H9 (cell line): ENCODE results near the gene DAPK1. TPM values are rescaled to one million over a fixed set of nuclear protein-coding genes. Genes with fewer than 3 reads are reported as not detected.

Experiments
- DNase-seq: peaks from one replicate; pipeline ENCODE4 v3.0.0-alpha.2; 2017
- H2AFZ ChIP-seq: one replicate; pipeline ENCODE4 v1.6.1; 2013; ENCODE audit warnings: mild to moderate bottlenecking, low read length, control low read depth, moderate library complexity
- H2AK5ac ChIP-seq: 2 replicates; pipeline ENCODE4 v1.6.1; 2013; ENCODE audit warnings: low read length, control low read depth, mixed read lengths; ENCODE audit not compliant: insufficient read length
- H2BK120ac ChIP-seq: one replicate; pipeline ENCODE4 v1.6.1; 2013; ENCODE audit warnings: low read depth, mild to moderate bottlenecking, low read length, control low read depth, inconsistent platforms; ENCODE audit not compliant: poor library complexity, severe bottlenecking
- H2BK12ac ChIP-seq: 2 replicates; pipeline ENCODE4 v1.6.1; 2013; ENCODE audit warnings: low read length, control low read depth, mixed read lengths, low read depth; ENCODE audit not compliant: insufficient read length
- H2BK15ac ChIP-seq: 2 replicates; pipeline ENCODE4 v1.6.1; 2013; ENCODE audit warnings: low read depth, low read length, control low read depth
- H2BK20ac ChIP-seq: one replicate; pipeline ENCODE4 v1.6.1; 2013; ENCODE audit warnings: low read depth, mild to moderate bottlenecking, low read length, control low read depth, inconsistent platforms; ENCODE audit not compliant: poor library complexity, severe bottlenecking
- H2BK5ac ChIP-seq: 2 replicates; pipeline ENCODE4 v1.6.1; 2013; ENCODE audit warnings: low read length, control low read depth, mixed read lengths; ENCODE audit not compliant: insufficient read length
- H3K14ac ChIP-seq: 2 replicates; pipeline ENCODE4 v1.6.1; 2013; ENCODE audit warnings: low read length, control low read depth; ENCODE audit not compliant: insufficient read depth
- H3K18ac ChIP-seq: 2 replicates; pipeline ENCODE4 v1.6.1; 2013; ENCODE audit warnings: low read depth, mild to moderate bottlenecking, mixed read lengths, low read length, control low read depth; ENCODE audit not compliant: insufficient read length
- H3K23ac ChIP-seq: 2 replicates; pipeline ENCODE4 v1.6.1; 2013; ENCODE audit warnings: low read length, control low read depth, mixed read lengths, low read depth; ENCODE audit not compliant: insufficient read length
- H3K23me2 ChIP-seq: 2 replicates; pipeline ENCODE4 v1.6.1; 2013; ENCODE audit warnings: low read depth, mild to moderate bottlenecking, mixed read lengths, low read length, control low read depth; ENCODE audit not compliant: insufficient read length, poor library complexity, severe bottlenecking
- H3K27ac ChIP-seq: 2 replicates; pipeline ENCODE4 v1.5.1; 2013; ENCODE audit warnings: low read length, control low read depth, mixed read lengths, low read depth; ENCODE audit not compliant: insufficient read length
- H3K27me3 ChIP-seq: 2 replicates; pipeline ENCODE4 v1.6.1; 2013; ENCODE audit warnings: low read length, control low read depth, inconsistent platforms; ENCODE audit not compliant: insufficient read depth
- H3K4ac ChIP-seq: 2 replicates; pipeline ENCODE4 v1.6.1; 2013; ENCODE audit warnings: low read depth, mild to moderate bottlenecking, control low read depth, inconsistent platforms, low read length, moderate library complexity
- H3K4me1 ChIP-seq: 2 replicates; pipeline ENCODE4 v1.6.1; 2013; ENCODE audit warnings: low read length, control low read depth, inconsistent platforms; ENCODE audit not compliant: insufficient read depth
- H3K4me2 ChIP-seq: 2 replicates; pipeline ENCODE4 v1.6.1; 2013; ENCODE audit warnings: low read length, control low read depth, mixed read lengths; ENCODE audit not compliant: insufficient read length, insufficient read depth
- H3K56ac ChIP-seq: 2 replicates; pipeline ENCODE4 v1.6.1; 2013; ENCODE audit warnings: low read depth, mild to moderate bottlenecking, mixed read lengths, low read length, control low read depth; ENCODE audit not compliant: insufficient read length
- H3K79me1 ChIP-seq: 2 replicates; pipeline ENCODE4 v1.6.1; 2013; ENCODE audit warnings: low read depth, mild to moderate bottlenecking, moderate library complexity, low read length, control low read depth, inconsistent platforms; ENCODE audit not compliant: insufficient read depth, poor library complexity, severe bottlenecking
- H3K79me2 ChIP-seq: 2 replicates; pipeline ENCODE4 v1.6.1; 2013; ENCODE audit warnings: low read length, control low read depth, inconsistent platforms; ENCODE audit not compliant: insufficient read depth
- H3K9ac ChIP-seq: 2 replicates; pipeline ENCODE4 v1.6.1; 2013; ENCODE audit warnings: low read length, control low read depth, mixed read lengths; ENCODE audit not compliant: insufficient read length; ENCODE audit errors: extremely low read depth
- H3K9me3 ChIP-seq: one replicate; pipeline ENCODE4 v1.6.1; 2013; ENCODE audit warnings: low read depth, low read length, inconsistent platforms; ENCODE audit not compliant: control insufficient read depth
- H3T11ph ChIP-seq: one replicate; pipeline ENCODE4 v1.6.1; 2013; ENCODE audit warnings: mild to moderate bottlenecking, low read length, control low read depth, inconsistent platforms
- H4K20me1 ChIP-seq: one replicate; pipeline ENCODE4 v1.6.1; 2013; ENCODE audit not compliant: control insufficient read depth, insufficient read length, insufficient read depth
- H4K5ac ChIP-seq: 2 replicates; pipeline ENCODE4 v1.6.1; 2013; ENCODE audit warnings: low read depth, mild to moderate bottlenecking, mixed read lengths, low read length, control low read depth; ENCODE audit not compliant: insufficient read length
- H4K8ac ChIP-seq: replicated peaks from 2 replicates; pipeline ENCODE4 v1.6.1; 2013; ENCODE audit warnings: low read length, control low read depth, mixed read lengths, low read depth; ENCODE audit not compliant: insufficient read length
- H4K91ac ChIP-seq: 2 replicates; pipeline ENCODE4 v1.6.1; 2013; ENCODE audit warnings: low read depth, mild to moderate bottlenecking, moderate library complexity, mixed read lengths, low read length, control low read depth; ENCODE audit not compliant: insufficient read length
- H3K27ac Mint-ChIP-seq, 3 experiments: 2 replicates in 2 of 3; 3 replicates in 1 of 3; pipeline ENCODE4 v1.8.0; 2020 to 2021; ENCODE audit warnings: mixed read lengths in 3 of 3, mild to moderate bottlenecking in 1 of 3, moderate library complexity in 1 of 3
- H3K27me3 Mint-ChIP-seq: 2 replicates; pipeline ENCODE4 v1.8.0; 2021; ENCODE audit warnings: low read depth, mild to moderate bottlenecking, moderate library complexity, mixed read lengths
- H3K36me3 Mint-ChIP-seq, 3 experiments: 2 replicates in 2 of 3; 3 replicates in 1 of 3; pipeline ENCODE4 v1.8.0; 2020 to 2021; ENCODE audit warnings: low read depth in 3 of 3, mixed read lengths in 3 of 3; ENCODE audit not compliant: insufficient read depth in 1 of 3
- H3K4me1 Mint-ChIP-seq, 2 experiments: 2 replicates each; pipeline ENCODE4 v1.8.0; 2020; ENCODE audit warnings: mixed read lengths in 2 of 2
- H3K4me3 Mint-ChIP-seq, 2 experiments: 2 replicates in 1 of 2; 3 replicates in 1 of 2; pipeline ENCODE4 v1.8.0; 2020 to 2021; ENCODE audit warnings: mild to moderate bottlenecking in 2 of 2, mixed read lengths in 2 of 2, moderate library complexity in 1 of 2
- H3K9me3 Mint-ChIP-seq, 2 experiments: 2 replicates in 1 of 2; 3 replicates in 1 of 2; pipeline ENCODE4 v1.8.0; 2020; ENCODE audit warnings: mild to moderate bottlenecking in 2 of 2, mixed read lengths in 2 of 2, moderate library complexity in 1 of 2
- total RNA-seq: library from RNA; stranded (reverse); gene quantifications from 2 replicates; pipeline ENCODE4 v1.2.1, GENCODE V29; 2021
- TF ChIP-seq, protein P1 (sequence below): fragments of 200-600 bp; sonication (generic); conservative IDR thresholded peaks from 3 replicates; pipeline ENCODE4 v1.8.0; 2021; ENCODE audit warnings: antibody characterized with exemption, mild to moderate bottlenecking

The DAPK1 gene
- total RNA-seq, 1 experiment from 2014 or later, result 79.4 TPM

DNA sequence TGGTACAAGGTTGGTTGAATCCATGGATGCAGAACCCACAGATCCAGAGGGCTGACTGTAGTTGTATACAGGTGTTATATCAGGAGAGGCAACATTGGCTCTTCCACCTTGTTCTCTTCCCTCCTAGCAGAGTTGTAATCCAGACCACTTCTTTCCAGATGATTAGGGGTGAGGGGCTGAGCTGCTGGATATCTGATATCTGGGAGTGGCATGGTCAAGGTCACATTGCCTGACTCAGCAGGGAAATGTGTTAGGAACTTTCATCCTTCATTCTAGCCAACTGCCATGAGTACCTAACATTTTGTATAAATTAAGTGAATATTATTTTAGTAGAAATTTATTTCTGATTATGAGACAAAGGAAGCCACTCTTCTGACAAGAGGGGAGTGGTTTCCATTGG is 7.3 kb downstream of the DAPK1 start:
- Histone ChIP-seq H2AK5ac (no peak overlapping the region), H3T11ph (no peak overlapping the region), H4K8ac (no peak overlapping the region), H3K27me3 (no peaks in the 10 kb centered on the region), H2BK5ac (no peak overlapping the region), H3K27ac (no peak overlapping the region), H3K23me2 (no peaks in the 10 kb centered on the region), H2BK12ac (no peak overlapping the region), H2BK20ac (no peak overlapping the region), H3K23ac (no peak overlapping the region), H3K56ac (no peak overlapping the region), H3K79me1 (peaks cover 3% of the 10 kb centered on the region), H2BK120ac (no peak overlapping the region), H2BK15ac (no peak overlapping the region), H3K14ac (no peak overlapping the region), H2AFZ (no peak overlapping the region), H3K9me3 (no peaks in the 10 kb centered on the region), H3K9ac (no peak overlapping the region), H3K4me1 (no peaks in the 10 kb centered on the region), H3K79me2 (peaks cover 13% of the 10 kb centered on the region; the same call in 1 of the 2 replicates), H3K18ac (no peak overlapping the region), H3K4me2 (no peak overlapping the region), H3K4ac (no peak overlapping the region), H4K91ac (no peak overlapping the region), H4K5ac (no peak overlapping the region), H4K20me1 (no peaks in the 10 kb centered on the region)
- no peak for DNase-seq
- H3K27ac Mint-ChIP-seq, result no peak overlapping the region
- TF ChIP-seq, protein P1, sequence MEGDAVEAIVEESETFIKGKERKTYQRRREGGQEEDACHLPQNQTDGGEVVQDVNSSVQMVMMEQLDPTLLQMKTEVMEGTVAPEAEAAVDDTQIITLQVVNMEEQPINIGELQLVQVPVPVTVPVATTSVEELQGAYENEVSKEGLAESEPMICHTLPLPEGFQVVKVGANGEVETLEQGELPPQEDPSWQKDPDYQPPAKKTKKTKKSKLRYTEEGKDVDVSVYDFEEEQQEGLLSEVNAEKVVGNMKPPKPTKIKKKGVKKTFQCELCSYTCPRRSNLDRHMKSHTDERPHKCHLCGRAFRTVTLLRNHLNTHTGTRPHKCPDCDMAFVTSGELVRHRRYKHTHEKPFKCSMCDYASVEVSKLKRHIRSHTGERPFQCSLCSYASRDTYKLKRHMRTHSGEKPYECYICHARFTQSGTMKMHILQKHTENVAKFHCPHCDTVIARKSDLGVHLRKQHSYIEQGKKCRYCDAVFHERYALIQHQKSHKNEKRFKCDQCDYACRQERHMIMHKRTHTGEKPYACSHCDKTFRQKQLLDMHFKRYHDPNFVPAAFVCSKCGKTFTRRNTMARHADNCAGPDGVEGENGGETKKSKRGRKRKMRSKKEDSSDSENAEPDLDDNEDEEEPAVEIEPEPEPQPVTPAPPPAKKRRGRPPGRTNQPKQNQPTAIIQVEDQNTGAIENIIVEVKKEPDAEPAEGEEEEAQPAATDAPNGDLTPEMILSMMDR, result no peak
- H3K9me3 Mint-ChIP-seq, result no peaks in the 10 kb centered on the region
- H3K4me3 Mint-ChIP-seq, result no peak overlapping the region
- H3K27me3 Mint-ChIP-seq, result no peaks in the 10 kb centered on the region
- peaks cover 41 to 70% (median 62%) of the 10 kb centered on the region in 3 experiments; a peak in 6 of 7 replicates for H3K36me3 Mint-ChIP-seq
- peaks cover 20 to 21% of the 10 kb centered on the region in 2 experiments for H3K4me1 Mint-ChIP-seq
